Vagina (tissue), 2 donors: ENCODE data around the gene SLC25A25. TPM values are rescaled to one million over a fixed set of nuclear protein-coding genes. Genes with fewer than 3 reads are reported as not detected.

Experiments used
- DNase-seq, 2 donors: peaks; one replicate each; pipeline ENCODE4 v3.0.0-alpha.2; 2017; ENCODE audit errors: extremely low spot score in 2 of 2
- H3K27ac ChIP-seq: fragments of 200-600 bp; sonication (generic); one replicate; pipeline ENCODE4 v1.5.1; 2019
- H3K27me3 ChIP-seq: fragments of 200-600 bp; sonication (generic); one replicate; pipeline ENCODE4 v1.5.1; 2019
- H3K36me3 ChIP-seq, 2 donors: fragments of 200-600 bp; sonication (generic); one replicate each; pipeline ENCODE4 v1.5.1; 2017 to 2019
- H3K4me1 ChIP-seq: fragments of 200-600 bp; sonication (generic); one replicate; pipeline ENCODE4 v1.5.1; 2019
- H3K4me3 ChIP-seq, 2 donors: fragments of 200-600 bp; sonication (generic); 1 replicate in 1 of 2; 2 replicates in 1 of 2; pipeline ENCODE4 v1.5.1; 2016 to 2019
- H3K9me3 ChIP-seq: fragments of 200-600 bp; sonication (generic); one replicate; pipeline ENCODE4 v1.5.1; 2019
- POLR2A ChIP-seq, 2 donors: fragments of 450-650 bp; IDR thresholded peaks; one replicate each; pipeline ENCODE4 v1.6.1; 2017; ENCODE audit warnings: antibody characterized with exemption in 2 of 2, mild to moderate bottlenecking in 2 of 2, moderate library complexity in 2 of 2
- POLR2AphosphoS5 ChIP-seq, 2 donors: sonication (generic); formaldehyde crosslinking; IDR thresholded peaks; one replicate each; pipeline ENCODE4 v1.9.0; 2017; ENCODE audit warnings: antibody characterized with exemption in 2 of 2, mild to moderate bottlenecking in 2 of 2, low read depth in 1 of 2; ENCODE audit not compliant: insufficient read depth in 1 of 2
- intact Hi-C: fragments of 100-400 bp; cut with DNase I; formaldehyde crosslinking; loops from one replicate; pipeline ENCODE4 v1.15.1; 2023
- total RNA-seq: library from RNA; depleted of rRNA; stranded (reverse); fragments of >200 nt; gene quantifications from one replicate; pipeline ENCODE4 v1.2.3, GENCODE V29; 2016
- TF ChIP-seq, protein P1 (sequence below), 3 experiments: fragments of 450-650 bp in 2 of 3; fragments of 200-600 bp in 1 of 3; sonication (generic) in 1 of 3; IDR thresholded peaks; one replicate each; pipeline ENCODE4 v1.5.1; 2017 to 2019; ENCODE audit warnings: antibody characterized with exemption in 3 of 3, mild to moderate bottlenecking in 2 of 3, moderate library complexity in 2 of 3

Gene SLC25A25
- total RNA-seq, 1 donor from 2014 or later, result 44.4 TPM

DNA sequence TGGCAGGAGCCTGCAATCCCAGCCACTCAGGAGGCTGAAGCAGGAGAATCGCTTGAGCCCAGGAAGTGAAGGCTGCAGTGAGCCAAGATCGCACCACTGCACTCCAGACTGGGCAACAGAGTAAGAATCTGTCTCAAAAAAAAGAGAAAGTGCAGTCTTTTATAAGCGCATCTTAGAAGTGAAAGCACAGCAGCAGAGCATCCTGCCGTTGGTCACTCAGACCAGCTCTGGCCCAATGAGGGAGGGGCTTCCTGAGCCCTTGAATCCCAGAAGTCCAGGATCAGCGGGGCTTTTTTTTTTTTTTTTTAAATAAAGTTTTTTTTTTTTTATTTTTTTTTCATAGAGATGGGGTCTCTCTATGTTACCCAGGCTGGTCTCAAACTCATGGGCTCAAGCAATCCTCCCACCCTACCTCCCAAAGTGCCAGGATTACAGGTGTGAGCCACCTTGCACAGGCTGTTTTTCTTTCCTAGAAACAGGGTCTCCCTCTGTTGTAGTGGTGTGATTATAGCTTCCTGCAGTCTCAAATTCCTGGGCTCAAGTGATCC, 43.2 kb upstream of the SLC25A25 start:
- H3K27ac ChIP-seq, result no peak overlapping the region
- H3K36me3 ChIP-seq, result no peaks in the 10 kb centered on the region
- no peaks in the 10 kb centered on the region for H3K27me3 ChIP-seq
- no peak for TF ChIP-seq POLR2A (IDR thresholded peaks at IDR 0.05)
- intact Hi-C loops, result no loop called here
- no peak overlapping the region for H3K4me3 ChIP-seq
- no peaks in the 10 kb centered on the region for H3K9me3 ChIP-seq
- peaks cover 5% of the 10 kb centered on the region for H3K4me1 ChIP-seq
- DNase-seq, result no peak

DNA sequence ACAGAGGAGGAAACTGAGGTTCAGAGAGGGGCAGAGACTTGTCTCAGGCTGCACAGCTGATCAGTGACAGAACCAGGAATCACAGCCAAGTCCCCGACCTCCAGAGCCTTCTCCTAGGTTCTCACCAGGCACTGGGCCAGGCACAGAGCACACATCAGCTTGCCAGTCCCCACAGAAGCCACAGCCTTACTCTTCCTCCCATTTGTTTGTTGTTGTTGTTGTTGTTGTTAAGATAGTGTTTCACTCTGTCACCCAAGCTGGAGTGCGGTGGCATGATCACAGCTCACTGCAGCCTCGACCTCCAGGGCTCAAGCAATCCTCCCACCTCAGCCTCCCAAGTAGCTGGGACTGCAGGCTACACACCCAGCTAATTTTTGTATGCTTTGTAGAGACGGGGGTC, 42.3 kb upstream of the SLC25A25 start:
- H3K27ac ChIP-seq, result peak overlapping the region; percentile 26
- intact Hi-C loops, result no loop called here
- TF ChIP-seq POLR2A (IDR thresholded peaks at IDR 0.05) (no peak), POLR2AphosphoS5 (IDR thresholded peaks at IDR 0.05; ENCODE audit: insufficient read depth in 1 of 2, low read depth in 1 of 2) (no peak)
- TF ChIP-seq, protein P1, sequence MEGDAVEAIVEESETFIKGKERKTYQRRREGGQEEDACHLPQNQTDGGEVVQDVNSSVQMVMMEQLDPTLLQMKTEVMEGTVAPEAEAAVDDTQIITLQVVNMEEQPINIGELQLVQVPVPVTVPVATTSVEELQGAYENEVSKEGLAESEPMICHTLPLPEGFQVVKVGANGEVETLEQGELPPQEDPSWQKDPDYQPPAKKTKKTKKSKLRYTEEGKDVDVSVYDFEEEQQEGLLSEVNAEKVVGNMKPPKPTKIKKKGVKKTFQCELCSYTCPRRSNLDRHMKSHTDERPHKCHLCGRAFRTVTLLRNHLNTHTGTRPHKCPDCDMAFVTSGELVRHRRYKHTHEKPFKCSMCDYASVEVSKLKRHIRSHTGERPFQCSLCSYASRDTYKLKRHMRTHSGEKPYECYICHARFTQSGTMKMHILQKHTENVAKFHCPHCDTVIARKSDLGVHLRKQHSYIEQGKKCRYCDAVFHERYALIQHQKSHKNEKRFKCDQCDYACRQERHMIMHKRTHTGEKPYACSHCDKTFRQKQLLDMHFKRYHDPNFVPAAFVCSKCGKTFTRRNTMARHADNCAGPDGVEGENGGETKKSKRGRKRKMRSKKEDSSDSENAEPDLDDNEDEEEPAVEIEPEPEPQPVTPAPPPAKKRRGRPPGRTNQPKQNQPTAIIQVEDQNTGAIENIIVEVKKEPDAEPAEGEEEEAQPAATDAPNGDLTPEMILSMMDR (IDR thresholded peaks at IDR 0.05), result no peak
- peaks cover 5% of the 10 kb centered on the region for H3K4me1 ChIP-seq
- no peak for DNase-seq
- no peak overlapping the region for H3K4me3 ChIP-seq
- no peaks in the 10 kb centered on the region for H3K27me3 ChIP-seq
- no peaks in the 10 kb centered on the region for H3K9me3 ChIP-seq
- no peaks in the 10 kb centered on the region for H3K36me3 ChIP-seq

DNA sequence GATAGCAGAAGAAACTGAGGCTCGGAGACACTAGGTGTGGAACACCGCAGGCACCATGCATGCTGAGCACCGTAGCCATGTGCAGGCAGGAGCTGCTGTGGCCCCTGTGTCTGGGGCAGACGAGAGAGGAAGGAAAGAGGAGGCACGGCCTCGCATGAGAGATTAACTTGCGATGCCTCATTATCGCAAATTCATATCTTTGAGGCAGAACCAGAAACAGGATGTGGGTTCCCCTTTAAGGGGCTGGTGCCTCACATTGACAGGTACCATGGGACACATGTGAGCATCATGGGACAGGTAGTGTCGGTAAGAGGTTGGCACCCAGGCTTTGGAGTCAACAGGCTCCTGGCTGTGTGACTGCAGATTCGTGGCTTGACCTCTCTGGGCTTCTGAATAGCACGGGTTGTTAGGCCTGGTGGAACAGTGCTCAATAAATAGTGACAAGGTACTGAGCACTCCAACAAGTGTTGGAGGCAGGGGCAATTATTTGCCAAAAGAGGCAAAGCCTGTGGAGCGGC, 41.7 kb upstream of the SLC25A25 start:
- no peaks in the 10 kb centered on the region for H3K9me3 ChIP-seq
- TF ChIP-seq POLR2AphosphoS5 (IDR thresholded peaks at IDR 0.05; ENCODE audit: insufficient read depth in 1 of 2, low read depth in 1 of 2) (peak in 1 of 2 donors; percentile 40), POLR2A (IDR thresholded peaks at IDR 0.05) (no peak)
- peak overlapping the region; percentile 49 for H3K27ac ChIP-seq
- peaks cover 5% of the 10 kb centered on the region for H3K4me1 ChIP-seq
- H3K4me3 ChIP-seq, result no peak overlapping the region
- no peaks in the 10 kb centered on the region for H3K36me3 ChIP-seq
- intact Hi-C loops, result no loop called here
- H3K27me3 ChIP-seq, result no peaks in the 10 kb centered on the region
- DNase-seq, result no peak

DNA sequence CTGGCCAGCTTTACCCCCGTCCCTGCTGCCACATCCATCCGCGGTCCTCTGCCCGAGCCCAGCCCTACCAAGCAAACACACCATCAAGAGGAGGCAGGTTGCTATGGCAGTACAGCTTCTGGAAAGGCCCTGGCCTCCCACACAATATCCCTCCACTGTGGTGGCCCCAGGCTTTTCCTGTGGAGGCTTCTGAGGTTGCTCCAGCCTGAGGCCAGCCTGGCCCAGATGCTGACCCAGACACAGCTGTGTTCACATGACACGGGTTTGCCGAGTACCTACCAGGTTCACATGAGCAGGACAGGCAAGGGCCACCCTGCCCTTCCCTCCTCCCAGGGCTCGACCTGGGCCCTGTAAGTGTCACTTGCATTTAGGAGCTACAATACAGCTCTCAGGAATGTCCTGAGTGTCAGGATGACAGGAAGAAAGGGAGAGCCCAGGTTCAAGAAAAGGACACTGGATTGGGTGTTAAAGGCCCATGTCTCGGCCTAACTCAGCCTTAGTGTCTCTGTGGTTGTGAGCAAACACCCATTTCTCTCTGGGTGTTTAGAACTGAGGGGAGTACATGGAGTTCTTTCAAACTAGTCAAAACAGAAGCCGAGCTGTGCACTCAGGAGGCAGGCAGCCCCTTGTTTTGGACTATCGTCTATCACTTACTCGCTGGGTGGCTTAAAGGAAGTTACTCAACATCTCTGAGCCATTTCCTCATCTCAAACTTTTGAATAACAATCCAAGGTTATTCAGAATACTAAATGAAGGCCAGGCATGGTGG, 41.1 kb upstream of the SLC25A25 start:
- no peaks in the 10 kb centered on the region for H3K27me3 ChIP-seq
- intact Hi-C loops, result no loop called here
- TF ChIP-seq POLR2A (IDR thresholded peaks at IDR 0.05), result no peak
- no peak for TF ChIP-seq POLR2AphosphoS5 (IDR thresholded peaks at IDR 0.05; ENCODE audit: insufficient read depth in 1 of 2, low read depth in 1 of 2)
- TF ChIP-seq, protein P1 (IDR thresholded peaks at IDR 0.05), result no peak
- no peak for DNase-seq
- H3K27ac ChIP-seq, result peak overlapping the region; percentile 49
- no peak overlapping the region for H3K4me3 ChIP-seq
- no peaks in the 10 kb centered on the region for H3K36me3 ChIP-seq
- peaks cover 5% of the 10 kb centered on the region for H3K4me1 ChIP-seq
- H3K9me3 ChIP-seq, result no peaks in the 10 kb centered on the region

DNA sequence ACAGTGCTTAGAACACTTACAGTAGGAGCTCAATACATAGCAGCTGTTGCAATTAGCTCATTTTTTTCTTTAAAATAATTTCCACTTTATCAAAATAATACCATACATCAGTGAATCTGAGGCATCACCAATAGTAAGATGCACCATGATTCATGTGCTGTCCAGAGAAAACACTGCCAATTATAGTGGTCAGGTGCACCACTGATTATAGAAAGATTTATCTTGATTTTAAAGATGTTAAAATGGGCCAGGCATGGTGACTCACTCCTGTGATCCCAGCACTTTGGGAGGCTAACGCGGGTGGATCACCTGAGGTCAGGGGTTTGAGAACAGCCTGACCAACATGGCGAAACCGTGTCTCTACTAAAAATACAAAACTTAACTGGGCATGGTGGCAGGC, 40.3 kb upstream of the SLC25A25 start:
- no peak for DNase-seq

More for the DNA sequence above, 40.3 kb upstream of the SLC25A25 start:
- Histone ChIP-seq H3K4me3 (no peak overlapping the region), H3K9me3 (no peaks in the 10 kb centered on the region), H3K4me1 (peaks cover 5% of the 10 kb centered on the region), H3K36me3 (no peaks in the 10 kb centered on the region), H3K27ac (no peak overlapping the region), H3K27me3 (no peaks in the 10 kb centered on the region)
- TF ChIP-seq POLR2AphosphoS5 (IDR thresholded peaks at IDR 0.05; ENCODE audit: insufficient read depth in 1 of 2, low read depth in 1 of 2), result no peak
- no peak for TF ChIP-seq POLR2A (IDR thresholded peaks at IDR 0.05)
- TF ChIP-seq, protein P1 (IDR thresholded peaks at IDR 0.05), result no peak
- intact Hi-C loops, result no loop called here
